K562 (cell line): ENCODE data around the gene GPR153. TPM values are rescaled to one million over a fixed set of nuclear protein-coding genes. Genes with fewer than 3 reads are reported as not detected.

ENCODE experiments used
- CBFA2T2 ChIP-seq: fragments of 450-650 bp; conservative IDR thresholded peaks from 2 replicates; pipeline ENCODE4 v1.6.1; 2017; ENCODE audit warnings: mild to moderate bottlenecking
- CBFB ChIP-seq: sonication (generic); formaldehyde crosslinking; IDR thresholded peaks from 2 replicates; pipeline ENCODE4 v1.4.0; 2020; ENCODE audit warnings: mild to moderate bottlenecking, missing genetic modification reagents
- CC2D1A ChIP-seq: fragments of 450-650 bp; IDR thresholded peaks from 2 replicates; pipeline ENCODE4 v1.6.1; 2017; ENCODE audit warnings: mild to moderate bottlenecking
- EGR1 ChIP-seq: fragments of 450-650 bp; conservative IDR thresholded peaks from 2 replicates; pipeline ENCODE4 v1.6.1; 2017; ENCODE audit warnings: mild to moderate bottlenecking
- ERF ChIP-seq: fragments of 450-650 bp; formaldehyde crosslinking; IDR thresholded peaks from 2 replicates; pipeline ENCODE4 v1.4.0; 2020; ENCODE audit warnings: mild to moderate bottlenecking, mixed read lengths
- HNRNPK ChIP-seq: fragments of 200-400 bp; formaldehyde crosslinking; IDR thresholded peaks from one replicate; pipeline ENCODE4 v1.6.1; 2018; ENCODE audit warnings: mild to moderate bottlenecking, low read depth, low read length; ENCODE audit not compliant: poor library complexity, severe bottlenecking
- MLLT1 ChIP-seq, 2 experiments: fragments of 450-650 bp; IDR thresholded peaks; 2 replicates each; pipeline ENCODE4 v1.6.1; 2016
- NCOA1 ChIP-seq: fragments of 450-650 bp; IDR thresholded peaks from 2 replicates; pipeline ENCODE4 v1.6.1; 2016; ENCODE audit warnings: low read depth
- NCOA6 ChIP-seq: fragments of 450-650 bp; IDR thresholded peaks from 2 replicates; pipeline ENCODE4 v1.6.1; 2017; ENCODE audit warnings: mild to moderate bottlenecking
- NFYB ChIP-seq: IDR thresholded peaks from 2 replicates; pipeline ENCODE4 v1.6.1; 2011; ENCODE audit warnings: mild to moderate bottlenecking, moderate library complexity; ENCODE audit not compliant: insufficient read length; ENCODE audit errors: extremely low read depth
- NRF1 ChIP-seq, 2 experiments: fragments of 450-650 bp; IDR thresholded peaks in 1 of 2; conservative IDR thresholded peaks in 1 of 2; 2 replicates each; pipeline ENCODE4 v1.6.1; 2014; ENCODE audit warnings: mild to moderate bottlenecking in 2 of 2
- TRIM24 ChIP-seq, 2 experiments: fragments of 450-650 bp; IDR thresholded peaks; 2 replicates each; pipeline ENCODE4 v1.6.1; 2016
- ZNF274 ChIP-seq: IDR thresholded peaks from 2 replicates; pipeline ENCODE4 v1.6.1; 2011; ENCODE audit warnings: low read depth, mild to moderate bottlenecking, low read length, moderate library complexity, borderline replicate concordance
- ZNF395 ChIP-seq: fragments of 200-800 bp; sonication (Bioruptor generic); IDR thresholded peaks from 2 replicates; pipeline ENCODE4 v1.6.1; 2017; ENCODE audit warnings: missing genetic modification characterization, missing compliant biosample characterization
- ZNF561 ChIP-seq: fragments of 450-650 bp; formaldehyde crosslinking; conservative IDR thresholded peaks from 2 replicates; pipeline ENCODE4 v1.4.0; 2020; ENCODE audit warnings: mild to moderate bottlenecking, moderate library complexity
- ZNF766 ChIP-seq: fragments of 200-800 bp; sonication (Bioruptor generic); conservative IDR thresholded peaks from 2 replicates; pipeline ENCODE4 v1.6.1; 2016; ENCODE audit warnings: missing genetic modification characterization, missing compliant biosample characterization
- polyA plus RNA-seq, 8 experiments: library from polyadenylated mRNA; depleted of rRNA in 4 of 8; stranded (reverse) in 5 of 8; unstranded in 3 of 8; fragments of >200 nt; fragmentation: Nextera tagmentation in 2 of 8; fragmentation: Illumina TruSeq in 1 of 8; extraction: Ambion mirVana in 2 of 8; extraction: Trizol in 1 of 8; gene quantifications; 2 replicates each; pipeline versions ENCODE4 v1.2.1 to v1.2.3, GENCODE V29; 2011 to 2014; ENCODE audit warnings: inconsistent platforms in 1 of 8, missing spikeins in 1 of 8
- total RNA-seq, 7 experiments: library from RNA; depleted of rRNA in 6 of 7; stranded (reverse); fragments of >200 nt in 6 of 7; fragmentation: Illumina TruSeq in 2 of 7; extraction: Trizol in 2 of 7; gene quantifications; 2 replicates each; pipeline versions ENCODE4 v1.2.1 to v1.2.3, GENCODE V29; 2011 to 2021; ENCODE audit warnings: low replicate concordance in 1 of 7
- TF ChIP-seq, protein P1 (sequence below), 3 experiments: IDR thresholded peaks in 2 of 3; conservative IDR thresholded peaks in 1 of 3; 2 replicates each; pipeline ENCODE4 v1.5.1; 2011 to 2012; ENCODE audit warnings: low read length in 3 of 3, mild to moderate bottlenecking in 3 of 3, control low read depth in 2 of 3, improper control_type of control experiment in 1 of 3, inconsistent platforms in 1 of 3, low read depth in 1 of 3, mixed read lengths in 1 of 3, moderate library complexity in 1 of 3; ENCODE audit not compliant: insufficient read depth in 2 of 3

The GPR153 gene
- total and polyA plus RNA-seq, 9 of the 15 experiments (the other 6 are each of a cell fraction or from before 2014, with no cell fraction given), result 0.01 to 1.5 (median 0.51) TPM

- TF ChIP-seq NRF1 (conservative IDR thresholded peaks at IDR 0.05 in 1 of 2, IDR thresholded peaks at IDR 0.05 in 1 of 2) (peak; percentile 62 to 70), NCOA6 (no peak), HNRNPK (no peak), ZNF395 (no peak), ERF (CRISPR knock-in tag) (no peak), NFYB (no peak), MLLT1 (IDR thresholded peaks at IDR 0.05) (no peak), CBFB (CRISPR knock-in tag) (no peak), ZNF561 (CRISPR knock-in tag) (no peak), EGR1 (peak; percentile 73), CBFA2T2 (no peak), ZNF766 (no peak), ZNF274 (no peak), CC2D1A (no peak), NCOA1 (no peak), TRIM24 (IDR thresholded peaks at IDR 0.05) (no peak)
- TF ChIP-seq, protein P1, sequence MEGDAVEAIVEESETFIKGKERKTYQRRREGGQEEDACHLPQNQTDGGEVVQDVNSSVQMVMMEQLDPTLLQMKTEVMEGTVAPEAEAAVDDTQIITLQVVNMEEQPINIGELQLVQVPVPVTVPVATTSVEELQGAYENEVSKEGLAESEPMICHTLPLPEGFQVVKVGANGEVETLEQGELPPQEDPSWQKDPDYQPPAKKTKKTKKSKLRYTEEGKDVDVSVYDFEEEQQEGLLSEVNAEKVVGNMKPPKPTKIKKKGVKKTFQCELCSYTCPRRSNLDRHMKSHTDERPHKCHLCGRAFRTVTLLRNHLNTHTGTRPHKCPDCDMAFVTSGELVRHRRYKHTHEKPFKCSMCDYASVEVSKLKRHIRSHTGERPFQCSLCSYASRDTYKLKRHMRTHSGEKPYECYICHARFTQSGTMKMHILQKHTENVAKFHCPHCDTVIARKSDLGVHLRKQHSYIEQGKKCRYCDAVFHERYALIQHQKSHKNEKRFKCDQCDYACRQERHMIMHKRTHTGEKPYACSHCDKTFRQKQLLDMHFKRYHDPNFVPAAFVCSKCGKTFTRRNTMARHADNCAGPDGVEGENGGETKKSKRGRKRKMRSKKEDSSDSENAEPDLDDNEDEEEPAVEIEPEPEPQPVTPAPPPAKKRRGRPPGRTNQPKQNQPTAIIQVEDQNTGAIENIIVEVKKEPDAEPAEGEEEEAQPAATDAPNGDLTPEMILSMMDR (IDR thresholded peaks at IDR 0.05 in 2 of 3, conservative IDR thresholded peaks at IDR 0.05 in 1 of 3; ENCODE audit: insufficient read depth in 2 of 3, low read depth in 1 of 3, low read length in 3 of 3), result peak in 2 of 3 experiments; percentile 14 to 19; a peak in 1 of 6 replicates
These were observed 11.8 kb downstream of the GPR153 start (continued) for GRCh38 chr1:6248932-6249738.
